Measurements from ENCODE around the gene IER3IP1. TPM values are rescaled to one million over a fixed set of nuclear protein-coding genes. Genes with fewer than 3 reads are reported as not detected.

Gene IER3IP1
- total RNA-seq, 2 donors from 2014 or later: 10.5 to 14.5 TPM

- intact Hi-C loops (cut with DNase I): loop anchor here (10.0 kb wide), 1 partner anchor 176 kb away; no protein-coding TSS in a partner anchor
- Histone ChIP-seq H3K9ac (ENCODE audit: low read depth in 2 of 2, low read length in 2 of 2) (no peak overlapping the region), H3K4me1 (no peaks in the 10 kb centered on the region), H3K27ac (no peak overlapping the region), H3K27me3 (no peaks in the 10 kb centered on the region), H3K9me3 (no peaks in the 10 kb centered on the region), H3K36me3 (no peaks in the 10 kb centered on the region), H3K4me3 (no peak overlapping the region)
- DNase-seq: no peak
- TF ChIP-seq CTCF (IDR thresholded peaks at IDR 0.05): no peak
Observed at GRCh38 chr18:47108998-47109405, 67.2 kb downstream of the IER3IP1 start.

- no peaks in the 10 kb centered on the region for H3K9me3 ChIP-seq
- H3K36me3 ChIP-seq: no peaks in the 10 kb centered on the region
- no peaks in the 10 kb centered on the region for H3K27me3 ChIP-seq
- no peaks in the 10 kb centered on the region for H3K4me1 ChIP-seq
- no peak overlapping the region for H3K9ac ChIP-seq (ENCODE audit: low read depth in 2 of 2, low read length in 2 of 2)
- no peak for TF ChIP-seq CTCF (IDR thresholded peaks at IDR 0.05)
- no peak overlapping the region for H3K4me3 ChIP-seq
- intact Hi-C loops (cut with DNase I): loop anchor here (10.0 kb wide), 1 partner anchor 176 kb away; no protein-coding TSS in a partner anchor
- no peak overlapping the region for H3K27ac ChIP-seq
- DNase-seq: no peak
Observed at GRCh38 chr18:47108373-47108772, 67.8 kb downstream of the IER3IP1 start.

Other genes with a start within 250 kb of the IER3IP1 start
- gene ELOA2, start 140.7 kb downstream of the IER3IP1 start, total RNA-seq: not detected
- gene HDHD2, start 25.9 kb downstream of the IER3IP1 start, total RNA-seq: 10 to 100 TPM; 24.5 to 33.4 TPM
- not detected for gene SKOR2, start 75.3 kb upstream of the IER3IP1 start, total RNA-seq

Measured in colonic mucosa (tissue), 4 donors.